ENCODE data around the gene GLRA2.

- no peak for TF ChIP-seq CTCF (IDR thresholded peaks at IDR 0.05)
- TF ChIP-seq POLR2A (IDR thresholded peaks at IDR 0.05) = no peak
Observed at GRCh38 chrX:14673236-14673635, 143.9 kb downstream of the GLRA2 start.
